Smooth muscle cell of the brain vasculature (primary cell): ENCODE data around the gene SMIM1.
"Not testable (repeated sequence)": the region's sequence is repeated elsewhere in the genome, so short reads cannot be mapped to it uniquely, and the experiment has no call there.

Experiments
- DNase-seq: peaks from one replicate; pipeline ENCODE4 v3.0.0-alpha.2; 2012; ENCODE audit warnings: low read depth, low spot score

The SMIM1 gene

GRCh38 chr1:3736708-3737107 lies 35.8 kb upstream of the SMIM1 start:
- no peak for DNase-seq

GRCh38 chr1:3738943-3739342 lies 33.6 kb upstream of the SMIM1 start:
- DNase-seq: no peak

- no peak for DNase-seq
Observed at GRCh38 chr1:3740042-3740441, 32.5 kb upstream of the SMIM1 start.

GRCh38 chr1:3740752-3741151 lies 31.8 kb upstream of the SMIM1 start:
- DNase-seq: no peak

GRCh38 chr1:3741566-3742438 lies 30.7 kb upstream of the SMIM1 start:
- no peak for DNase-seq

GRCh38 chr1:3742439-3743298 lies 29.9 kb upstream of the SMIM1 start:
- DNase-seq: no peak

GRCh38 chr1:3743421-3743820 lies 29.1 kb upstream of the SMIM1 start:
- no peak for DNase-seq

- no peak for DNase-seq
Observed at GRCh38 chr1:3743826-3744225, 28.7 kb upstream of the SMIM1 start.

GRCh38 chr1:3744646-3745045 lies 27.9 kb upstream of the SMIM1 start:
- no peak for DNase-seq

GRCh38 chr1:3745071-3745470 lies 27.5 kb upstream of the SMIM1 start:
- DNase-seq: no peak

- DNase-seq: no peak
Observed at GRCh38 chr1:3745590-3746381, 26.8 kb upstream of the SMIM1 start.

- DNase-seq: no peak
Observed at GRCh38 chr1:3746389-3746829, 26.1 kb upstream of the SMIM1 start.

- DNase-seq: no peak
Observed at GRCh38 chr1:3746830-3747521, 25.6 kb upstream of the SMIM1 start.

GRCh38 chr1:3747522-3747848 lies 25.1 kb upstream of the SMIM1 start:
- DNase-seq: no peak

GRCh38 chr1:3747903-3748302 lies 24.6 kb upstream of the SMIM1 start:
- no peak for DNase-seq

- not testable (repeated sequence) for DNase-seq
Observed at GRCh38 chr1:3748316-3748900, 24.1 kb upstream of the SMIM1 start.

- no peak for DNase-seq
Observed at GRCh38 chr1:3749512-3749911, 23.0 kb upstream of the SMIM1 start.

- no peak for DNase-seq
Observed at GRCh38 chr1:3750741-3751140, 21.8 kb upstream of the SMIM1 start.

- no peak for DNase-seq
Observed at GRCh38 chr1:3752400-3752945, 20.1 kb upstream of the SMIM1 start, which contains the start of gene CCDC27. Gene CCDC27 (plus strand): TSS chr1:3752450. CDS start chr1:3752482, 32 bp downstream.

- no peak for DNase-seq
Observed at GRCh38 chr1:3753656-3754454, 18.7 kb upstream of the SMIM1 start.
